Activated naive CD4-positive, alpha-beta T cell treated with anti-CD3 and anti-CD28 coated beads, Interleukin-2, amount 50 U/mL, for 24 hours (primary cell): ENCODE results near the gene USP49.

Experiments used
- H3K27ac Mint-ChIP-seq: one replicate; pipeline ENCODE4 v1.8.0; 2021; ENCODE audit warnings: mild to moderate bottlenecking, mixed read lengths
- H3K27me3 Mint-ChIP-seq: one replicate; pipeline ENCODE4 v1.8.0; 2021; ENCODE audit warnings: mixed read lengths
- H3K36me3 Mint-ChIP-seq: one replicate; pipeline ENCODE4 v1.8.0; 2021; ENCODE audit warnings: mixed read lengths
- H3K4me1 Mint-ChIP-seq: one replicate; pipeline ENCODE4 v1.8.0; 2021; ENCODE audit warnings: mixed read lengths
- H3K4me3 Mint-ChIP-seq: one replicate; pipeline ENCODE4 v1.8.0; 2021; ENCODE audit warnings: mild to moderate bottlenecking, mixed read lengths
- H3K9me3 Mint-ChIP-seq: one replicate; pipeline ENCODE4 v1.8.0; 2021; ENCODE audit warnings: mixed read lengths

The USP49 gene

DNA sequence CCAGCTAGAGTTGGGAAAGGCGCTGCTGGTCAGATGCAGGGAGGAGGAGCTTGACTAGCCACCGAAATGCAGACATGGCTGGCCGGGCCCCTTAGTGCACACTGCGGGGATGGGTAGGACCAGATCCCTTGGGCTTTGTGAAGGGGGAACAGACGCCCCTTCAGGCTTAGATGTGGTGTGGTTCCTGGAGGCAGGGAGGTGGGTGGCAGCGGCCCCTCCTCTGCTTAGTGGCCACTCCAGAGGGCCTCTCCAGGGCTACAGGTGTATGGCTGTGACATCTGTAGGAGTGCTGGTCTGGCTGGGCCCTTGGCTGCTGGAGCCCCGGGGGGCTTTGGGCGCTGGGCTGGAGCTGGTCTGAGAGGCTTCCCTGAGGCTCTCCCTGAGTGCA lies 40.5 kb upstream of the USP49 start:
- H3K9me3 Mint-ChIP-seq, result no peaks in the 10 kb centered on the region
- no peaks in the 10 kb centered on the region for H3K27me3 Mint-ChIP-seq
- H3K36me3 Mint-ChIP-seq, result peaks cover 33% of the 10 kb centered on the region
- peak overlapping the region; percentile 94 for H3K27ac Mint-ChIP-seq
- H3K4me1 Mint-ChIP-seq, result peaks cover 60% of the 10 kb centered on the region
- peak overlapping the region; percentile 88 for H3K4me3 Mint-ChIP-seq

DNA sequence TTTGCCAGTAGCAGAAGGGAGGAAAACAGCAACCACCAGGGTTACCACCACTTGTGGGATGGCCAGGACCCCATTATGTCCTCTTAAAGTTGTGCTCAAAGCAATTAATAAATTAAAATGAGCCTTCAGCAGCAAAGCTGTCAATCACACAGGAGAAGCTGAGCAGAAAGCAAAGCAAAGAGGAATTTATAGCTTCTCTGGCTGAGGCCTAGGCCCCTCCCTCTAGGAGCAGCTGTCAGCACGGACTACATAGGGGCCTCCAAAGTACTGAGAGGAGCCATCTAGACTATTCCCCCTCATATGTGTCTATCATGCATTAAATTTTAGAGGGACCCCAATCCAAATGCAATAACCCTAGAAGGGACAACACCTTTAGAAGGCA lies 40.0 kb upstream of the USP49 start:
- Mint-ChIP-seq H3K27ac (peak overlapping the region; percentile 61), H3K9me3 (no peaks in the 10 kb centered on the region), H3K4me1 (peaks cover 60% of the 10 kb centered on the region), H3K36me3 (peaks cover 33% of the 10 kb centered on the region), H3K4me3 (peak overlapping the region; percentile 11), H3K27me3 (no peaks in the 10 kb centered on the region)

DNA sequence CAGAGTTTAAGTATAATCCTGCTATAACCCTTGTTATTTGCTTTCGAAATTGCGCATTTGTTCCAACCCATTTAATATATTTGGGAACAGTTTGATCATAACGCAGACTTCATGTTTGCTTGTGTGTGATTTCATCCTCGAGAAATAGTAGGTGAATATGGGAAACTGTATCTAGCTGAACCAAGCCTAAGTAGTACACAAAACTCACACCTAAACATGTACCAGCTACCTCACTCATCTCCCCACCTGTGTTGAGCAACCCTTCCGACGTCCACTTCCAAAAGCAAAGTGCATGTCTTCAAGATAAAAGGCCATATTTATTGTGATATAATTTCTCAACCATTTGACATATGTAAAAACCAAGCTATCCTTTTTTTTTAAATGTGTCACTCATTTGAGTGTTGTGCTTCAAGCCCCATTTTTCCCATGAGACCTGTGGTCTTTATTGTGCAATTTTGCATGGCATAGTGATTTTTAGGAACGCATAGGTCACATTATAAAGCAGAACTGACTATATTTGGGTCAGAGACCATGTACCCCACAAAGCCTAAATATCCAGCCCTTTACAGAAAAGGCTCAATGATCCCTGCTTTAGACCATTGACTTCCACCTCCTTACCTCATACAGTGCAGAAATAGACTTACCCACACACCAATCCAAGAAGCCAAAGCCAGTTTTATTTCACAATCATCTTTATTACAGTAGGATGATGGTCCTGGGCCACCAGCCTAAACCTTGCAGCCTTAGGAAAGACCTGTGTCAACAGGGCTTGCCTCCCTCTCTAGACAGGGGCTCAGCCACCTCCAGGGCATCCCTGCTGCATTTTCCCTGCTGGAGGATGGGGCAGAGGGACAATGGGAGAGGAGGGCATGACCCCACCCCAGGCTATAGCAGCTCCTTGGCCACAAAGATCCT lies 39.4 kb upstream of the USP49 start:
- H3K27me3 Mint-ChIP-seq, result no peaks in the 10 kb centered on the region
- no peaks in the 10 kb centered on the region for H3K9me3 Mint-ChIP-seq
- H3K27ac Mint-ChIP-seq, result peak overlapping the region; percentile 61
- peaks cover 28% of the 10 kb centered on the region for H3K36me3 Mint-ChIP-seq
- peak overlapping the region; percentile 6 for H3K4me3 Mint-ChIP-seq
- H3K4me1 Mint-ChIP-seq, result peaks cover 55% of the 10 kb centered on the region

DNA sequence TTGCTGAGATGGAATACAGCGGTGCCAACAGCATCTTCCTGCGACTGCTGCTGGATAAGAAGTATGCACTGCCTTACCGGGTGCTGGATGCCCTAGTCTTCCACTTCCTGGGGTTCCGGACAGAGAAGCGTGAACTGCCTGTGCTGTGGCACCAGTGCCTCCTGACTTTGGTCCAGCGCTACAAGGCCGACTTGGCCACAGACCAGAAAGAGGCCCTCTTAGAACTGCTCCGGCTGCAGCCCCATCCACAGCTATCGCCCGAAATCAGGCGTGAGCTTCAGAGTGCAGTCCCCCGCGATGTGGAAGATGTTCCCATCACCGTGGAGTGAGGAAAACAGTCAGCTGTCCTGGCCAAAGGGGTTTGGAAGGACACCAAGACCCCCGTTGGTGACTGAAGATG lies 37.2 kb upstream of the USP49 start:
- Mint-ChIP-seq H3K36me3 (peaks cover 20% of the 10 kb centered on the region), H3K4me1 (peaks cover 43% of the 10 kb centered on the region), H3K27me3 (no peaks in the 10 kb centered on the region), H3K27ac (peak overlapping the region; percentile 93), H3K9me3 (no peaks in the 10 kb centered on the region), H3K4me3 (no peak overlapping the region)

DNA sequence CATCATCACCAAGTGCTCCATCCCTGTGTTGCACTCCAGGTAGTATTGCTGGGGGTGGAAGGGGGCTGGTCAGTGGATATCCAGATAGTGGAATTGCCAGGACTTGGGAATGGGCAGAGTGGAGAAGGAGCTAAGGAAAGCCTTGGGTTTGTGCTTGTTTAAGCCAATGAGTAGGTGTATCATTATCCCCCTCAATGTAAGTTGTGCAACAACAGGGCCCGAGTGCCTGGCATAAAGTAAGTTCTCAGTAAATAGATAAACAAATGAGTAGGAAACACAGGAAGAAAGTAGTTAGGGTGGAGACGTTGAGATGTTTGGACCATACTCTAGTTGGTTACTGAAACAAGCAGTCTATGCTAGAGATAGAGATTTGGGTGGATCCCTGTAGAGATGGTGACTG lies 36.6 kb upstream of the USP49 start:
- peaks cover 37% of the 10 kb centered on the region for H3K4me1 Mint-ChIP-seq
- peak overlapping the region; percentile 20 for H3K27ac Mint-ChIP-seq
- no peaks in the 10 kb centered on the region for H3K27me3 Mint-ChIP-seq
- no peak overlapping the region for H3K4me3 Mint-ChIP-seq
- peaks cover 17% of the 10 kb centered on the region for H3K36me3 Mint-ChIP-seq
- no peaks in the 10 kb centered on the region for H3K9me3 Mint-ChIP-seq

DNA sequence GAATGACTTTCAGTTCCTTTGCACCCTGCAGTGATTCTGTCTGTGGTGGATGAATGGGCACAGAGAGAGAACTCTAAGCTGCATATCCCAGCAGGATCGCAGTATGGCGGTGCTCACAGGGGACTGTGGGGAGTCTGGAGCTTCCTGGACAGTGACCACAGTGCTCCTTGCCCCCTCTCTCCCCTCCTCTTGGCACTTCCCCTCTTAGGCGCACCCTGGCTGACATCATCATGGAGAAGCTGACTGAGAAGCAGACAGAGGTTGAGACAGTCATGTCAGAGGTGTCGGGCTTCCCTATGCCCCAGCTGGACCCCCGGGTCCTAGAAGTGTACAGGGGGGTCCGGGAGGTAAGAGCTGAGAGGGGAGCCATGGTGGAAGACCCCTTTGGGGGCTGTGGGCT lies 34.7 kb upstream of the USP49 start:
- Mint-ChIP-seq H3K4me1 (peaks cover 26% of the 10 kb centered on the region), H3K4me3 (no peak overlapping the region), H3K9me3 (no peaks in the 10 kb centered on the region), H3K27me3 (no peaks in the 10 kb centered on the region), H3K36me3 (peaks cover 16% of the 10 kb centered on the region), H3K27ac (no peak overlapping the region)

DNA sequence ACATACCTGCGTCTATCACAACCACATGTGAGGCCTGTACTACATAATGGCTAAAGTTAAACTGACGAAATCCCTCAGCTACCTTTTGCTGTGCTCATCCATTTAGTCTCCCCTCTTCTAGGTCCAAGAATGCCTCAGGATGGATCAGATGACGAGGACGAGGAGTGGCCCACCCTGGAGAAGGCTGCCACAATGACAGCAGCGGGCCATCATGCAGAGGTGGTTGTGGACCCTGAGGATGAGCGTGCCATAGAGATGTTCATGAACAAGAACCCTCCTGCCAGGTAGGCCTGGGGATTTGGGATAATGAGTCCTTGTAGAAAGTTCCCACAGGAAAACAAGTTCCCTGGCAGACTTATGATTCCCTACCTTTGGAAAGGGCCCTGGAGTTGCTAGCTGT lies 32.1 kb upstream of the USP49 start:
- Mint-ChIP-seq H3K4me3 (no peak overlapping the region), H3K9me3 (no peaks in the 10 kb centered on the region), H3K4me1 (peaks cover 37% of the 10 kb centered on the region), H3K27me3 (no peaks in the 10 kb centered on the region), H3K36me3 (peaks cover 25% of the 10 kb centered on the region), H3K27ac (peak overlapping the region; percentile 59)

DNA sequence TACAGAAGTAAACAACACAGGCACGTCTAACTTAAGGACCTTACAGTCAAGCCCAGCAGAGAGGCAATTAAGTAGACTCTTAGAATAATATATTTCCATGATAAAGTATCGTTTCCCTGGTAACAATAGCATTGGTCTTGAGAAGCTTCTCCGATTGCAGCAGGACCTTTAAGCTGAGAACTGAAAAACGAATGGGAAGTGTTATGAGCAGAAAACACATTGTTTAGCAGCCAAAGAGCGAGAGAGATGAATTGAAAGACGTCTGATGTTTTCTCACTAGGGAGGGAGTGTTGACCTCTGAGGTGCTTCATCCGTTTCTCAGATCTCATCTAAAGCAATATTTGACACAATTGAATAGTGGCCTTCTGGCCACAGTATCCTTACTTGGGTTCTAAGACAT lies 27.0 kb upstream of the USP49 start:
- Mint-ChIP-seq H3K36me3 (peaks cover 22% of the 10 kb centered on the region), H3K4me1 (peaks cover 50% of the 10 kb centered on the region), H3K27me3 (no peaks in the 10 kb centered on the region), H3K9me3 (no peaks in the 10 kb centered on the region), H3K4me3 (peak overlapping the region; percentile 100), H3K27ac (peak overlapping the region; percentile 100)

DNA sequence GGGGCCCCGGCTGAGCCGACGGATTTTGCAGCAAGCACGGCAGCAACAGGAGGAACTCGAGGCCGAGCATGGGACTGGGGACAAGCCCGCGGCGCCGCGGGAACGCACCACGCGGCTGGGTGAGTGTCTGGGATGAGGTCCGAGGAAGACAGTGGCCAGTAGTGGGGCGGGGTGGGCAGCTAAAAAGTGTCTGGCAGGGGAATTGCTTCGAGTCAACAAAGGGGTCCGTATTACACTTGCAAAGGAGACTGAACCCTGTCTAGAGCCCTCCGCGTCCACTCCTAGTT lies 26.5 kb upstream of the USP49 start:
- Mint-ChIP-seq H3K36me3 (peaks cover 22% of the 10 kb centered on the region), H3K27me3 (no peaks in the 10 kb centered on the region), H3K4me3 (peak overlapping the region; percentile 100), H3K27ac (peak overlapping the region; percentile 100), H3K4me1 (peaks cover 50% of the 10 kb centered on the region), H3K9me3 (no peaks in the 10 kb centered on the region)

DNA sequence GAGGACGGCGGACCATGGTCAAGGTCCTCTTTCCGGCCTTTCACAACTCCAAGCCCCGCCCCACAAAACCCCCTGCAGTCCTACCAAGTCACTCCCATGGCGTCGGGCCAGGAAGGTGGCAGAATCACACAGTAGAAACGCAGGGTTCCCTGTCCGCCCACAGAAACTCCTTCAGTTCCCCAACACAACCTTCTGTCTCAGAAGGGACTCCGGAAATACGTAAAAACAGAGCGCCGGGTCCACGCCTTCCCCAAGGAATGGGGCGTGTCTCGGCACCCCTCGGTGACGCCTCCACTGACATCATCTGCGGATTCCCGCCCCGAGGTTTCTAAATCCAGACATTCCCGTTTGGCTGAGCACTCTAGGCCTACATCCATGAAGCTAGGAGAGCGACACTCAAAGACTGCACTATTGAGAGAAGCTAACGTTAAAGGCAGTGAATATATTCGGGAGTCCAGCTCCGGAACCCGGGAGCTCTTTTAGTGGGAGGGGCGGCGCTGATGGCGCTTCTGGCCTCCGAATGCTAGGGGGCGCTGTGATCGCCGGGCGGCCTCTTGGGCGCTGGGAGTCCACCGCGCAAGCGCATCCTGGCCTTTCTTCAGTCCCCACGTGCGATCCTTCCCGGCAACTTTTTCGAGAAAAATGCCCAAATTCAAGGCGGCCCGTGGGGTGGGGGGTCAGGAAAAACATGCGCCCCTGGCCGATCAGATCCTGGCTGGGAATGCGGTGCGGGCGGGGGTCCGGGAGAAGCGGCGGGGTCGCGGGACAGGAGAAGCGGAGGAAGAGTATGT lies 25.9 kb upstream of the USP49 start, which contains the start of the genes BYSL and MED20:
Gene BYSL (plus strand): TSS at position 579 of the 791 bp plus-strand sequence. CDS start 64 bp downstream, at position 643.
Gene MED20 (minus strand): TSS at position 219 of the 791 bp plus-strand sequence. CDS start 121 bp downstream, at position 98.
- Mint-ChIP-seq H3K27me3 (no peaks in the 10 kb centered on the region), H3K9me3 (no peaks in the 10 kb centered on the region), H3K4me3 (peak within 1 kb of the TSS; percentile 100), H3K4me1 (peaks cover 49% of the 10 kb centered on the region), H3K36me3 (peaks cover 24% of the 10 kb centered on the region), H3K27ac (peak within 1 kb of the TSS; percentile 100)

DNA sequence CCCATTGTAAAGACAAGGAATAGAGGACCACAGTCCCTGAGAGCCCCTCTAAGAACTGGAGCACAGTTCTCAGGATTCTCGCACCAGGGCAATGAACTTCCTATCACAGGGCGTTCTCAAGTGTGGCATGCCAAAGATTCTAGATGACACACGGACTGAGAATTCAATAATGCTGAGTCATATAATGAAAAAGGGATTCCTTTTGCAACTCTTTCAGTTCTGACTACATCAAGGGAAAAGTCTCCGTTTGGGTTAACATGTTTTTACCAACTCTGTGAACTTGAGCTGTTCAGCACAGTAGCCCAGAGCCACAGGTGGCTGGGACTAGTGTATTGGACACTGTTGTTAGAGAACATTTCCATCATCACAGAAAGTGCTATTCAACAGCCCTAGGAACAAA lies 22.4 kb upstream of the USP49 start:
- H3K36me3 Mint-ChIP-seq, result peaks cover 13% of the 10 kb centered on the region
- H3K27me3 Mint-ChIP-seq, result no peaks in the 10 kb centered on the region
- peaks cover 37% of the 10 kb centered on the region for H3K4me1 Mint-ChIP-seq
- no peak overlapping the region for H3K27ac Mint-ChIP-seq
- no peak overlapping the region for H3K4me3 Mint-ChIP-seq
- no peaks in the 10 kb centered on the region for H3K9me3 Mint-ChIP-seq

DNA sequence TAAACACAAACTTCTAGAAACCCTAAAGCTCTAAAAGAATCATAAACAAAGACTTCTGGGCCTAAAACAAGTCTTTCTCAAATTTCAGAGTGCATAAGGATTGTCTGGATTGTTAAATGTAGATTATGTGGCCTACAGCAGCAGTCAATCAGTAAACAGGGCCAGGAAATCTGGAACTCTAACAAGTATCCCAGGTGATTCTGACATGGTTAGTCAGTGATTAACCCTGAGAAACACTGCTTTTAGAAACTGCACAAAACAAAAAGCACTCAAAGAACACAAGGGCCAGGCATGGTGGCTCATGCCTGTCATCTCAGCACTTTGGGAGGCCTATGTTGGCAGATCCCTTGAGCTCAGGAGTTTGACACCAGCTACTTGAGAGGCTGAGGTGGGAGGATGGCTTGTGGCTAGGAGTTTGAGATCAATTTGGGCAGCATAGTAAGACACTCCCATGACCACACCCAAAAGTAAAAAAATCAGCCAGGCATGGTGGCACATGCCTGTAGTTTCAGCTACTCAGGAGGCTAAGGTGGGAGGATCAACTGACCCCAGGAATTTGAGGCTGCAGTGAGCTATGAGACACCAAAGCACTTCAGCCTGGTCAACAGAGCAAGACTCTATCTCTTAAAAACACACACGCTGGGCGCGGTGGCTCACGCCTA lies 19.8 kb upstream of the USP49 start:
- Mint-ChIP-seq H3K36me3 (peaks cover 13% of the 10 kb centered on the region), H3K9me3 (no peaks in the 10 kb centered on the region), H3K27me3 (no peaks in the 10 kb centered on the region), H3K4me1 (peaks cover 24% of the 10 kb centered on the region), H3K27ac (no peak overlapping the region), H3K4me3 (no peak overlapping the region)

DNA sequence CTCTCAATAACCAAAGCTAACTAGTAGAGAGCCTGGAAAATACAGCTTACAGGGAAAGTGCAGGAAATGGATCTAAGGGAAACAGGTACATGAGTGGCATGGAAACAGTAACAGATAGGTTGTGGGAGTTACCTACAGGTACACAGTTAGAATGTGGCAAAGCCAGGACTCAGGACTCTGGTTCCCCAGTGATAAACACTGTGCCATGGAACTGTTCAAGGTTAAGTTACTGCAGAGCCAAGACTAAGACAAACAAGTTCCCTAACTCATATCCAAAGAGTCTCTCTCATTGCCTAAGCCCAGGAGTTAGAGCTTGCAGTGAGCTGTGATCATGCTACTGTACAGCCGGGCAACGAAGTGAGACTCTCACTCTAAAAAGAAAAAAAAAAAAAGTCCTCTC lies 19.2 kb upstream of the USP49 start:
- peaks cover 19% of the 10 kb centered on the region for H3K4me1 Mint-ChIP-seq
- H3K27ac Mint-ChIP-seq, result no peak overlapping the region
- H3K4me3 Mint-ChIP-seq, result no peak overlapping the region
- H3K27me3 Mint-ChIP-seq, result no peaks in the 10 kb centered on the region
- peaks cover 13% of the 10 kb centered on the region for H3K36me3 Mint-ChIP-seq
- H3K9me3 Mint-ChIP-seq, result no peaks in the 10 kb centered on the region

DNA sequence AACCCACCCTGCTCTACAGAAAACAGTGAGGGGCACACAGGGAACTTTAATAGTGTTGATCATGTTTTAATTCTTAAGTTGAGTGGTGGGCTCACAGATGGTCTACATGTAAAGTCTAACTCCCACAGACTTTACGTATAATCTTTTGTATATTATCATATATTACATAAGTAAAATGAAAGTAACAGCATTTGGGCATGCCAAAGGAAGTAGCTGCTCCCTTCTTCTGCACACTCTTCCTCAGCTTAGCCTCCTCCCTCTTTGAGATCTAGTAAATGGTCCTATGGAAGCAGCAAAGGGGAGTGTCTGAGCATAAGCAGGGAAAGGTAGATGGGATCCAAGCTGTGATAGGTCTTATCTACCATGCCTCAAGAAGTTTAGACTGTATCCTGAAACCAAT lies 14.6 kb upstream of the USP49 start:
- Mint-ChIP-seq H3K9me3 (no peaks in the 10 kb centered on the region), H3K27me3 (no peaks in the 10 kb centered on the region), H3K4me3 (no peak overlapping the region), H3K4me1 (peaks cover 21% of the 10 kb centered on the region), H3K36me3 (peaks cover 20% of the 10 kb centered on the region), H3K27ac (no peak overlapping the region)

DNA sequence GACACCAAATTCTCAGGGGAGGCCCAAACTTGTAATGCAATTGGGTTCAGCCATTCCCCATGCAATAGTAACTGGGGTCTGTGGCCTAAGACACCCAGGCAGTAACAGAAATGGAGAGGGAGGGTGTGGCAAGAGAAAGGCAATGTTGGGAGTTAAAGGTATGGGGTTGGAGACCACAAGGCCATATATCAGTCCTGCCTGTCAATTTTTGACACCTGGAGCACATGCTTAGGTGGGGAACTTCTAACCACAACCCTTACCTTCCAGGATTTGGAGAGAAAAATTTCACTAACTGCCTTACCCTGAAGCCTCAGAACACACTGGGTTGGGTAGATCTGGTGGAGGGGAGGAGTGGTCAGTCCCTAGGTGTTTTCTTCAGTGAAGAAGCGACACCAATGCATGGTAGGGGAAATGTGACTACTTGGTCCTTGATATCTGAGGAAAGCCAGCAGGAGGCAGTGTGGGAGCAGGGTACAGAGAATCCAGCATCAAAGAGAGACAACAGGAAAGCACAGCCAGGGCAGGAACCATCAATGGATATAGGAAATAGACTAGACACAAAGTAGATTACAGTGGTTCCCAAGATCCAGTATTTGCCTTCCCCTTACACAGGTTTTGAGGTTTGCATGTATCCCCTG lies 6.8 kb upstream of the USP49 start:
- H3K4me3 Mint-ChIP-seq, result no peak overlapping the region
- no peaks in the 10 kb centered on the region for H3K27me3 Mint-ChIP-seq
- H3K36me3 Mint-ChIP-seq, result no peaks in the 10 kb centered on the region
- no peak overlapping the region for H3K27ac Mint-ChIP-seq
- peaks cover 18% of the 10 kb centered on the region for H3K4me1 Mint-ChIP-seq
- no peaks in the 10 kb centered on the region for H3K9me3 Mint-ChIP-seq
